ENCODE results near the gene IGFBPL1. TPM values are rescaled to one million over a fixed set of nuclear protein-coding genes. Genes with fewer than 3 reads are reported as not detected.

Gene IGFBPL1
- total RNA-seq, 1 donor = 0.36 TPM

GRCh38 chr9:38413283-38413682 lies 11.0 kb downstream of the IGFBPL1 start:
- Histone ChIP-seq H3K36me3 (ENCODE audit: insufficient read depth, low read length) (no peaks in the 10 kb centered on the region), H3K27ac (ENCODE audit: low read depth, low read length) (no peak overlapping the region), H3K79me2 (ENCODE audit: insufficient read depth, low read length) (no peaks in the 10 kb centered on the region), H3K4me2 (ENCODE audit: insufficient read depth, low read length) (no peak overlapping the region), H4K20me1 (ENCODE audit: insufficient read depth, low read length) (no peaks in the 10 kb centered on the region), H2AFZ (ENCODE audit: low read length) (no peak overlapping the region), H3K27me3 (ENCODE audit: insufficient read depth, low read length) (peaks cover 52% of the 10 kb centered on the region), H3K9me3 (ENCODE audit: low read depth, low read length) (no peaks in the 10 kb centered on the region), H3K4me3 (ENCODE audit: insufficient read depth, low read length) (no peak overlapping the region), H3K4me1 (ENCODE audit: insufficient read depth, low read length) (no peaks in the 10 kb centered on the region)
- no peak for DNase-seq (ENCODE audit: insufficient read length, low spot score, missing footprints)
- TF ChIP-seq CTCF (IDR thresholded peaks at IDR 0.05; ENCODE audit: extremely low read depth, low read depth, low read length) = no peak

- no peaks in the 10 kb centered on the region for H3K36me3 ChIP-seq (ENCODE audit: insufficient read depth, low read length)
- H3K27me3 ChIP-seq (ENCODE audit: insufficient read depth, low read length) = peaks cover 49% of the 10 kb centered on the region
- no peak overlapping the region for H2AFZ ChIP-seq (ENCODE audit: low read length)
- TF ChIP-seq CTCF (IDR thresholded peaks at IDR 0.05; ENCODE audit: extremely low read depth, low read depth, low read length) = no peak
- no peak for DNase-seq (ENCODE audit: insufficient read length, low spot score, missing footprints)
- no peak overlapping the region for H3K4me3 ChIP-seq (ENCODE audit: insufficient read depth, low read length)
- H3K27ac ChIP-seq (ENCODE audit: low read depth, low read length) = no peak overlapping the region
- H4K20me1 ChIP-seq (ENCODE audit: insufficient read depth, low read length) = no peaks in the 10 kb centered on the region
- H3K79me2 ChIP-seq (ENCODE audit: insufficient read depth, low read length) = no peaks in the 10 kb centered on the region
- H3K9me3 ChIP-seq (ENCODE audit: low read depth, low read length) = no peaks in the 10 kb centered on the region
- no peak overlapping the region for H3K4me2 ChIP-seq (ENCODE audit: insufficient read depth, low read length)
- no peaks in the 10 kb centered on the region for H3K4me1 ChIP-seq (ENCODE audit: insufficient read depth, low read length)
Measured at GRCh38 chr9:38412751-38413150, 11.5 kb downstream of the IGFBPL1 start.

- Histone ChIP-seq H3K79me2 (ENCODE audit: insufficient read depth, low read length) (no peaks in the 10 kb centered on the region), H3K27me3 (ENCODE audit: insufficient read depth, low read length) (peaks cover 59% of the 10 kb centered on the region), H3K4me3 (ENCODE audit: insufficient read depth, low read length) (no peak overlapping the region), H3K4me1 (ENCODE audit: insufficient read depth, low read length) (no peaks in the 10 kb centered on the region), H3K4me2 (ENCODE audit: insufficient read depth, low read length) (no peak overlapping the region), H4K20me1 (ENCODE audit: insufficient read depth, low read length) (no peaks in the 10 kb centered on the region), H3K9me3 (ENCODE audit: low read depth, low read length) (no peaks in the 10 kb centered on the region), H3K36me3 (ENCODE audit: insufficient read depth, low read length) (no peaks in the 10 kb centered on the region), H3K27ac (ENCODE audit: low read depth, low read length) (no peak overlapping the region), H2AFZ (ENCODE audit: low read length) (no peak overlapping the region)
- no peak for DNase-seq (ENCODE audit: insufficient read length, low spot score, missing footprints)
- TF ChIP-seq CTCF (IDR thresholded peaks at IDR 0.05; ENCODE audit: extremely low read depth, low read depth, low read length) = no peak
Measured at GRCh38 chr9:38408719-38409118, 15.5 kb downstream of the IGFBPL1 start.

GRCh38 chr9:38406476-38407186 lies 17.6 kb downstream of the IGFBPL1 start:
- peaks cover 46% of the 10 kb centered on the region for H3K27me3 ChIP-seq (ENCODE audit: insufficient read depth, low read length)

More at GRCh38 chr9:38406476-38407186, 17.6 kb downstream of the IGFBPL1 start:
- Histone ChIP-seq H2AFZ (ENCODE audit: low read length) (no peak overlapping the region), H4K20me1 (ENCODE audit: insufficient read depth, low read length) (no peaks in the 10 kb centered on the region), H3K4me2 (ENCODE audit: insufficient read depth, low read length) (no peak overlapping the region), H3K9me3 (ENCODE audit: low read depth, low read length) (no peaks in the 10 kb centered on the region), H3K4me3 (ENCODE audit: insufficient read depth, low read length) (no peak overlapping the region), H3K36me3 (ENCODE audit: insufficient read depth, low read length) (no peaks in the 10 kb centered on the region), H3K27ac (ENCODE audit: low read depth, low read length) (no peak overlapping the region), H3K79me2 (ENCODE audit: insufficient read depth, low read length) (no peaks in the 10 kb centered on the region), H3K4me1 (ENCODE audit: insufficient read depth, low read length) (no peaks in the 10 kb centered on the region)
- no peak for DNase-seq (ENCODE audit: insufficient read length, low spot score, missing footprints)
- TF ChIP-seq CTCF (IDR thresholded peaks at IDR 0.05; ENCODE audit: extremely low read depth, low read depth, low read length) = no peak

Data from osteoblast (primary cell).